ENCODE measurements around the gene AFP.

GRCh38 chr4:73433140-73433539 is 2.9 kb upstream of the AFP start:
- TF ChIP-seq TSHZ2 (CRISPR knock-in tag; IDR thresholded peaks at IDR 0.05) (no peak), CREB5 (CRISPR knock-in tag; IDR thresholded peaks at IDR 0.05; ENCODE audit: low read depth) (no peak)
